ENCODE data around the gene IFNA21. TPM values are rescaled to one million over a fixed set of nuclear protein-coding genes. Genes with fewer than 3 reads are reported as not detected.
A peak's percentile ranks its signal among the peaks of the same experiment; 100 is the strongest.
"Not testable (repeated sequence)": the region's sequence is repeated elsewhere in the genome, so short reads cannot be mapped to it uniquely, and the experiment has no call there.

Gene IFNA21
- total RNA-seq = not detected in 2 replicates

GRCh38 chr9:21166560-21166959 is at the start of gene IFNA21:
Gene IFNA21 (minus strand): TSS chr9:21166660. CDS start chr9:21166612, 48 bp downstream.
- not testable (repeated sequence) for DNase-seq (ENCODE audit: extremely low read depth, low read depth, low spot score)

DNA sequence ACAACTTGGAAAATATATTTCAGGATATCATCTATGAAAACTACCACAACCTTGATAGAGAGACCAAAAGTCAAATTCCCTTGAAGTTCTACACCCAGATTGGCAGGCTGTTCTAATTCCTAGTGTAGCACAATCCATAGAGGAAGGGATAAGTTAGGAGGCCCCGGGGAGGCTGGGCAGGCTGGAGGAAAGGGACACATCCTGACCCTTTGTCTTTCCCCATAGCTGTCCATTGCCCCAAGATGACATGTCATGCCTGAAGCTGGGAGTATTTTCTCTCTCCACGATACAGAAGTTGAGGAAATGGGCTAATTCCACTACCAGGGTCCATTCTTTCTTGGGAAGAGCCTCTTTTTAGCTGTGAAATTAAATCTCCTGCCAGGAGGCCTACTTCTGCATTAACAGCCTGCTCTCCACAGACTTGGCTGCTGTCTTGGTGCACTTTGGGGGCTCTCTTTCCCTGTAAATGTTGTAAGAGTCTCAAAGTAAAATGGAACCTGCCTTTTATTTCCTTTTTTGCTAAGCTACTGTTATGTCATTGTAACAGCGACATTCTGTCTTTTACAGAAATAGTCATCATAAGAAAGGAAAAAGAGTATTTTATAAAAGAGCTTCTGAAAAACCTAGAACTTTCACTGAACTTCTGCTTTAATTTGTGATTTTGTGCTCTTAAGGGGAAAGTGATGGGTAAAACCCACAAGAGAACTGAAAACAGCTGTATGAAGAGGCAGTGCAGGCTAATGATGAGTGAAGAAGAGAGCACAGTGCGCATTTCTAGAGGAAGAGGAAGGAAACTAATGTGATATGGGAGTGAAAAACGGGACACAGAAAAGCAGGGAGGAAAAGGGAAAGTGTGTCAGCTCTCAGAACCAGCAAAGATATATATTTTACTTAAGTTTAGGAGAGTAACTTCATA is 47.2 kb upstream of the IFNA21 start:
- DNase-seq (ENCODE audit: extremely low read depth, low read depth, low spot score) = not testable (repeated sequence)

- DNase-seq (ENCODE audit: extremely low read depth, low read depth, low spot score) = not testable (repeated sequence)
Observed at GRCh38 chr9:21212160-21212559, 45.7 kb upstream of the IFNA21 start.

- not testable (repeated sequence) for DNase-seq (ENCODE audit: extremely low read depth, low read depth, low spot score)
Observed at GRCh38 chr9:21210782-21211181, 44.3 kb upstream of the IFNA21 start.

- DNase-seq (ENCODE audit: extremely low read depth, low read depth, low spot score) = no peak
Observed at GRCh38 chr9:21210311-21210710, 43.9 kb upstream of the IFNA21 start.

DNA sequence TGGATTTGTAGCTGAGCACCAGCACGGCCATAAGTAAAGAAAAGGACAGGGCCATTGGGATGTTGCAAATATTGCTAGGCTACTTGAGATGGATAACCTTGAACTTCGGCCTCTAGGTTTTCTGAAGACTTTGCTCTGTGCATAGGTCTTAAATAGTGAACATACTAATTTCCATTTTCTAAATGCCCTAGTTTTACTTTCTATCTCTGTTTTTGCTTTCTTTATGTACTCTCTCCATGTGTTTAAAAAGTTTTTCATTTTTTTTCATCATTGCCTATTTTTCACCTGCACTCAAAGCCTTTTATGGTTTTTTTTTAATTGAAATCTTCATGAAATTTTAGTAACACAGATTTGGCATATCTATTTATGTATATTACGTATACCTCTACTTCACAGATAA is 40.6 kb upstream of the IFNA21 start, which contains the start of gene IFNA10:
Gene IFNA10, minus strand, starts transcription at position 101 of the 400 bp plus-strand sequence. Its CDS starts 46 bp downstream, at position 55.
- not testable (repeated sequence) for DNase-seq (ENCODE audit: extremely low read depth, low read depth, low spot score)

- DNase-seq (ENCODE audit: extremely low read depth, low read depth, low spot score) = no peak
Observed at GRCh38 chr9:21205204-21205603, 38.7 kb upstream of the IFNA21 start.

DNA sequence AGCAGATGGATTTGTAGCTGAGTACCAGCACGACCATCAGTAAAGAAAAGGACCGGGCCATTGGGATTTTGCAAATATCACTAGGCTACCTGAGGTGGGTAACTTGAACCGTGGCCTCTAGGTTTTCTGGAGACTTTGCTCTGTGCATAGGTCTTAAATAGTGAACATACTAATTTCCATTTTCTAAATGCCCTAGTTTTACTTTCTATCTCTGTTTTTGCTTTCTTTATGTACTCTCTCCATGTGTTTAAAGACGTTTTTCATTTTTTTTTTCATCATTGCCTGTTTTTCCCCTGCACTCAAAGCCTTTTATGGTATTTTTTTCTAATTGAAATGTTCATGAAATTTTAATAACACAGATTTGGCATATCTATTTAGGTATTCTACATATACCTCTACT is 35.6 kb upstream of the IFNA21 start, which contains the start of gene IFNA7:
Gene IFNA7, minus strand, starts transcription at position 101 of the 400 bp plus-strand sequence. Its CDS starts 40 bp downstream, at position 61.
- not testable (repeated sequence) for DNase-seq (ENCODE audit: extremely low read depth, low read depth, low spot score)

DNA sequence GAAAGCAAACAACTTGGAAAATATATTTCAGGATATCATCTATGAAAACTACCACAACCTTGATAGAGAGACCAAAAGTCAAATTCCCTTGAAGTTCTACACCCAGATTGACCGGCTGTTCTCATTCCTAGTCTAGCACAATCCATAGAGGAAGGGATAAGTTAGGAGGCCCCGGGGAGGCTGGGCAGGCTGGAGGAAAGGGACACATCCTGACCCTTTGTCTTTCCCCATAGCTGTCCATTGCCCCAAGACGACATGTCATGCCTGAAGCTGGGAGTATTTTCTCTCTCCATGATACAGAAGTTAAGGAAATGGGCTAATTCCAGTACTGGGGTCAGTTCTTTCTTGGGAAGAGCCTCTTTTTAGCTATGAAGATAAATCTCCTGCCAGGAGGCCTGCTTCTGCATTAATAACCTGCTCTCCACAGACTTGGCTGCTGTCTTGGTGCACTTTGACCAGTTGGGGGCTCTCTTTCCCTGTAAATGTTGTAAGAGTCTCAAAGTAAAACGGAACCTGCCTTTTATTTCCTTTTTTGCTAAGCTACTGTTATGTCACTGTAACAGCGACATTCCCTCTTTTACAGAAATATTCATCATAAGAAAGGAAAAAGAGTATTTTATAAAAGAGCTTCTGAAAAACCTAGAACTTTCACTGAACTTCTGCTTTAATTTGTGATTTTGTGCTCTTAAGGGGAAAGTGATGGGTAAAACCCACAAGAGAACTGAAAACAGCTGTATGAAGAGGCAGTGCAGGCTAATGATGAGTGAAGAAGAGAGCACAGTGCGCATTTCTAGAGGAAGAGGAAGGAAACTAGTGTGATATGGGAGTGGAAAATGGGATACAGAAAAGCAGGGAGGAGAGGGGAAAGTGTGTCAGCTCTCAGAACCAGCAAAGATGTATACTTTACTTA is 28.7 kb upstream of the IFNA21 start:
- not testable (repeated sequence) for DNase-seq (ENCODE audit: extremely low read depth, low read depth, low spot score)

DNA sequence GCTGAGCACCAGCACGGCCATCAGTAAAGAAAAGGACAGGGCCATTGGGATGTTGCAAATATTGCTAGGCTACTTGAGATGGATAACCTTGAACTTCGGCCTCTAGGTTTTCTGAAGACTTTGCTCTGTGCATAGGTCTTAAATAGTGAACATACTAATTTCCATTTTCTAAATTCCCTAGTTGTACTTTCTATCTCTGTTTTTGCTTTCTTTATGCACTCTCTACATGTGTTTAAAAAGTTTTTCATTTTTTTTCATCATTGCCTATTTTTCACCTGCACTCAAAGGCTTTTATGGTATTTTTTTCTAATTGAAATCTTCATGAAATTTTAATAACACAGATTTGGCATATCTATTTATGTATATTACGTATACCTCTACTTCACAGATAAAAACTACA is 21.0 kb upstream of the IFNA21 start, which contains the start of gene IFNA4:
Gene IFNA4, minus strand, starts transcription at position 101 of the 400 bp plus-strand sequence. Its CDS starts 56 bp downstream, at position 45.
- not testable (repeated sequence) for DNase-seq (ENCODE audit: extremely low read depth, low read depth, low spot score)

DNA sequence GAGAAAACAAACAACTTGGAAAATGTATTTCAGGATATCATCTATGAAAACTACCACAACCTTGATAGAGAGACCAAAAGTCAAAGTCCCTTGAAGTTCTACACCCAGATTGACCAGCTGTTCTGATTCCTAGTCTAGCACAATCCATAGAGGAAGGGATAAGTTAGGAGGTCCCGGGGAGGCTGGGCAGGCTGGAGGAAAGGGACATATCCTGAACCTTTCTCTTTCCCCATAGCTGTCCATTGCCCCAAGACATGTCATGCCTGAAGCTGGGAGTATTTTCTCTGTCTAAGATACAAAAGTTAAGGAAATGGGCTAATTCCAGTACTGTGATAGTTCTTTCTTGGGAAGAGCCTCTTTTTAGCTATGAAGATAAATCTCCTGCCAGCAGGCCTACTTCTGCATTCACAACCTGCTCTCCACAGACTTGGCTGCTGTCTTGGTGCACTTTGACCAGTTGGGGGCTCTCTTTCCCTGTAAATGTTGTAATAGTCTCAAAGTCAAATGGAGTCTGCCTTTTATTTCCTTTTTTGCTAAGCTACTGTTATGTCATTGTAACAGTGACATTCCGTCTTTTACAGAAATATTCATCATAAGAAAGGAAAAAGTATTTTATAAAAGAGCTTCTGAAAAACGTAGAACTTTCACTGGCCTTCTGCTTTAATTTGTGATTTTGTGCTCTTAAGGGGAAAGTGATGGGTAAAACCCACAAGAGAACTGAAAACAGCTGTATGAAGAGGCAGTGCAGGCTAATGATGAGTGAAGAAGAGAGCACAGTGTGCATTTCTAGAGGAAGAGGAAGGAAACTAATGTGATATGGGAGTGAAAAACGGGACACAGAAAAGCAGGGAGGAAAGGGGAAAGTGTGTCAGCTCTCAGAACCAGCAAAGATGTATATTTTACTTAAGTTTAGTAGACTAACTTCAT is 16.6 kb upstream of the IFNA21 start:
- DNase-seq (ENCODE audit: extremely low read depth, low read depth, low spot score) = not testable (repeated sequence)

GRCh38 chr9:21174671-21175070 is 8.2 kb upstream of the IFNA21 start:
- DNase-seq (ENCODE audit: extremely low read depth, low read depth, low spot score) = no peak

DNA sequence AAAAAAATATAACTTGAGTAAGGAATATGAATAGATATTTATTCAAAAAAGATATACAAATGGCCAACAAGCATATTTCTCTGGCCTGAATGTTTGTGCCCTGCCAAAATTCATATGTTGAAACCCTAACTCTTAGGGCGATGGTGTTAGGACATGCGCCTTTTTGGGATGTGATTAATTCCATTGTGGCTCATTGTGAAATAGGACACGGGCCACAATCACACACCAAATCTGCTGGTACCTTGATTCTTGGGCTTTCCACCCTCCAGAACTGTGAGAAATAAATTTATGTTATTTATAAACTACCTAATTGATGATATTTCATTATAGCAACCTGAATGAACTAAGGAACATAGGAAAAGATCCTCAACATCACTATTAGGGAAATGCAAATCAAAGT is 5.7 kb upstream of the IFNA21 start:
- DNase-seq (ENCODE audit: extremely low read depth, low read depth, low spot score) = no peak

DNA sequence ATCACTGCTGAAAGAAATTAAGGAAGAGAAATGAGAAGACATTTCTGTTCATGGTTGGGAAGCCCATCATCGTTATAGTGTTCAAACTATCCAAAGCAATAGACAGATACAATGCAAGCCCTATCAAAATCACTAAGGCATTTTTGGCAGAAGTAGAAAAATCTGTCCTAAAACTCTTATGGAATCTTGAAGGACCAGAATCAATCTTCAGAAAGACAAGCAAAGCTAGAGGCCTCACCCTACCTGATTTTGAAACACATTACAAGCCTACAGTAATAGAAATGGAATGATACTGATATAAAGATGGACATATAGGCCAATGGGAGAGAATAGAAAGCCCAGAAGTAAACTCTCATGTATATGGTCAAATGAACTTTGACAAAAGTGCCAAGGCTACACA is 4.9 kb upstream of the IFNA21 start:
- no peak for DNase-seq (ENCODE audit: extremely low read depth, low read depth, low spot score)

DNA sequence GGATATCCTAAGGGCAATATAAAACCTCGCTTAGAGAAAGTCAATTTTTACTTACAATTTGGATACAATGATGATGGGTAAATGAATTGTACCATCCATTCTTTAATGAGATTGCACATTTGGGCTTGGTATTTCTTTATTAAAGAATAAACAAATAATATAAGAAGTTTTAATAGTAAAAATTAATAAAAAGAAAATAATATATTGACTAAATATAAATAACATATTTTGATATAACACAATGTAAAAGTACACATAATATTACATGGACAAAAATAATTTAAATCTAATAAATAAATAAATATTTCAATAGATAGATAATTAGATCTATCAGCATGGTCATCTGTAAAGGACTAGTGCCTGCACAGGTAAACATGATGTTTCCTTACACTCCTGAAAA is 944 bp downstream of the IFNA21 start:
- no peak for DNase-seq (ENCODE audit: extremely low read depth, low read depth, low spot score)

GRCh38 chr9:21160178-21160577 is 6.3 kb downstream of the IFNA21 start:
- DNase-seq (ENCODE audit: extremely low read depth, low read depth, low spot score) = peak; percentile 50

DNA sequence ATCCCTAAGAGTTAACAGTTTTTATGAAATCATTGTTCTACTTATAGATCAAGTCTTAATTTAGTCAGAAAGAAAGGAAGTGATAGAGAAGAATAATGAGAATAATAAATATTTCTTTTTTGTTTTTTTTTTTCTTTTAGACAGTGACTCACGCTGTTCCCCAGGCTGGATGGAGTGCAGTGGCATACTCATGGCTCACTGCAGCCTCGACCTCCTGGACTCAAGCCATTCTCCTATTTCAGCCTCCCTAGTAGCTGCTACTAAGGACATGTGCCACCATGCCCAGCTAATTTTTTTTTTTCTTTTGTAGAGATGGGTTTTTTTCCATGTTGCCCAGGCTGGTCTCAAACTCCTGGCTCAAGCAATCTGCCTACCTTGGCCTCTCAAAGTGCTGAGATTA is 11.0 kb downstream of the IFNA21 start:
- no peak for DNase-seq (ENCODE audit: extremely low read depth, low read depth, low spot score)

DNA sequence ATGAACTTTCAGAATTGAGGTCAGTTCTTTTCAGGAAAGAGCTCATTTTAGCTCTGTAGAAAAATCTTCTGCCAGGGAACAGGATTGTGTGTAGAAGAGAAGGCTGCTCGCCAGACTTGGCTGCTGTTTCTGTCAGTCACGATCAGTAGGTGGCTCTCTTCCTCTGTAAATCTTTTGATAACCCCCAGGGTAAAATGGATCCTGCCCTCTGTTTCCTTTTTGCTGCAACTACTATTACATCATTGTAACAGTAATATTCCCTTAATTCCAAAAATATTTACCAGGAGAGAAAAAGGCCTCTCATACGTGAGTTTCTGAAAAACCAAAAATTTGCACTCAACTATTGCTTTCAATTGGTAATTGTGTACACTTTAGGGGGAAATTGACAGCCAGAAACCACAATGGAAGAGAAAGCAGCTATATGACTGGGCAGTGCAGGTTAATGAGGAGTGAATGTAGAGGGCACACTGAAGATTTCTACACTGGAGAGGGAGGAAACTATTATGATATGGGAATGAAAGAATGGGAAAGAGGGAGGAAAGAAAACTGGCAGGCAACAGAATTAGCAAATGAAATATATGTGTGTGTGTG is 12.3 kb downstream of the IFNA21 start:
- peak; percentile 18 for DNase-seq (ENCODE audit: extremely low read depth, low read depth, low spot score)

GRCh38 chr9:21153336-21154017 is 13.0 kb downstream of the IFNA21 start:
- DNase-seq (ENCODE audit: extremely low read depth, low read depth, low spot score) = no peak
